NCI-H2196 (cell line): ENCODE measurements around the gene CYS1.
"Not testable (repeated sequence)": the region's sequence is repeated elsewhere in the genome, so short reads cannot be mapped to it uniquely, and the experiment has no call there.

Experiments used
- DNase-seq: peaks from one replicate; lab custom pipeline; 2025; ENCODE audit not compliant: unreplicated experiment; lab: John Stamatoyannopoulos, UW

The CYS1 gene

DNA sequence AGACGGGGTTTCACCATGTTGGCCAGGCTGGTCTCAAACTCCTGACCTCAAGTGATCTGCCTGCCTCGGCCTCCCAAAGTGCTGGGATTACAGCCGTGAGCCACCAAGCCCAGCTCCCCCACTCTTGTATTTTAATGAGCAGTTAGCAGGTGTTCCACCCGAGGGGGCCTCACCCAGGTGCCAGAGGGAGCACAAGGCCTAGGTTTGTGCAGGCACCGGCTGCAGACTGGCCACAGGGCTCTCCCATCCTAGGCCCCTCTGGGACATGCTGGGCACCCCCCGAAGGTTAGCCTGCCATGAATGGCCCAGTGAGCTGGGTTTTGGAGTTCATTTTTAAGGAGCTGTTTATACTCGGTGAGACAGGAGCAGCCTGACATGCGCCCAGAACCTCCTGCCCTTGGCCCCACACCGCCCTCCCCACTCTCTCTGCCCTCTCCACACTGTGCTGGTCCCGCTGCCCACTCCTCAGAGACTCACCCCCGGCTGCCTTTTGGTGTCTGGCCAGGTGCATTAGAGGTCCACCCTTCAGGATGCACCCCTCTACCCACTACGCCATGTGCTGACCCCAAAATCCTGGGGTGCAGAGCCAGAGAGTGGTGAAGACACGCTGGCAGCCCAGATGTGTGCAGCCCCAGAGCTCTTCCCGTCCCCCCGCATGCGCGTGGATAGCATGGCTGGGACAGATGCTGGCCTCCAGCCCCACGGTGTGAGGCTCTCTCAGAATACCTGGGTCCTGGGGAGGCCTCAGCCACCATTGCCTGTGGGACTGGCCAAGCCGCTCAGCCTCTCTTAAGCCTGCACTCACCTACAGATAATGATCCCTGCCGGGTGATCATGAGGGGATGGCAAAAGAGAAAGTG, 48.1 kb downstream of the CYS1 start:
- DNase-seq: no peak

DNA sequence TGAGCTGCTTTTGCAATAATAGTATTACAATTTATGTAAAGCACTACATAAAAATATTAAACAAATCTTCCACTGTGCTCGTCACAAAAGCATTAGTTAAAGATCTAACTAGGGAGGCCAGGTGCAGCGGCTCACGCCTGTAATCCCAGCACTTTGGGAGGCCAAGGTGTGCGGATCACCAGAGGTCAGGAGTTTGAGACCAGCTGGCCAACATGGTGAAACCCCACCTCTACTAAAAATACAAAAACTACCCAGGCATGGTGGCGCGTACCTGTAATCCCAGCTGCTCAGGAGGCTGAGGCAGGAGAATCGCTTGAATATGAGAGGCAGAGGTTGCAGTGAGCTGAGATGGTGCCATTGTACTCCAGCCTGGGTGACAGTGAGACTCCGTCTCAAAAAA, 49.4 kb downstream of the CYS1 start:
- not testable (repeated sequence) for DNase-seq

DNA sequence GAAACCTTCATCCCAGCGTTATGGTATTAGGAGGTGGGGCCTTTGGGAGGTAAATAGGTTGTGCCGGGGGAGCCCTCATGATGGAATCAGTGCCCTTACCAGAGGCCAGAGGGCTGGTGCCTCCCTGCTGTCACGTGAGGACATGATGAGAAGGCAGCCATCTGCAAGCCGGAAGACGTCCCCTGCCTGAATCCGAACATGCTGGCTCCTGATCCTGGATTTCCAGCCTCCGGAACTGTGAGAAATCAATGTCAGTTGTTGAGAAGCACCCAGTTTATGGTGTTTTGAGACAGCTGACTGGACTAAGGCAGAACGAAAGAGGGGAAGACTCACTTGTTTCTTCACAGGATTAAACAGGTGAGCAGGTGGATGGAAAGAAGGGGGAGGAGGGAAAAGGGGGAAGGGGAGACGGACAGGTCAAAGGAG, 49.9 kb downstream of the CYS1 start:
- no peak for DNase-seq

DNA sequence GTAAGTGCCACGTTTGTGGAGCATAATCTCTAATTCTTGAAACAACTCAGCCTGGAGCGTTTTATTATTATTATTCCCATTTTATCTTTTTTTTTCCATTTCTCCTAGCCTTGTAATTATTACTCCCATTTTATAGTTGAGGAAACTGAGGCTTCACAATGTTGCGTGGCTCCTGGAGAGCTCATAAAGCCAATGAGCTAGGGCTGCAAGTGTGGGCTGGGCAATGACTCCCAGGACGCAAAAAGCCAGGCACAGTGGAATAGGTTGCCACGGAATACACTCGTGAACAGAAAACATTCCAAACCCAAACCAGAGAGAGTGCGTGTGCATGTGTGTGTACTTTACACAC, 50.4 kb downstream of the CYS1 start:
- no peak for DNase-seq

DNA sequence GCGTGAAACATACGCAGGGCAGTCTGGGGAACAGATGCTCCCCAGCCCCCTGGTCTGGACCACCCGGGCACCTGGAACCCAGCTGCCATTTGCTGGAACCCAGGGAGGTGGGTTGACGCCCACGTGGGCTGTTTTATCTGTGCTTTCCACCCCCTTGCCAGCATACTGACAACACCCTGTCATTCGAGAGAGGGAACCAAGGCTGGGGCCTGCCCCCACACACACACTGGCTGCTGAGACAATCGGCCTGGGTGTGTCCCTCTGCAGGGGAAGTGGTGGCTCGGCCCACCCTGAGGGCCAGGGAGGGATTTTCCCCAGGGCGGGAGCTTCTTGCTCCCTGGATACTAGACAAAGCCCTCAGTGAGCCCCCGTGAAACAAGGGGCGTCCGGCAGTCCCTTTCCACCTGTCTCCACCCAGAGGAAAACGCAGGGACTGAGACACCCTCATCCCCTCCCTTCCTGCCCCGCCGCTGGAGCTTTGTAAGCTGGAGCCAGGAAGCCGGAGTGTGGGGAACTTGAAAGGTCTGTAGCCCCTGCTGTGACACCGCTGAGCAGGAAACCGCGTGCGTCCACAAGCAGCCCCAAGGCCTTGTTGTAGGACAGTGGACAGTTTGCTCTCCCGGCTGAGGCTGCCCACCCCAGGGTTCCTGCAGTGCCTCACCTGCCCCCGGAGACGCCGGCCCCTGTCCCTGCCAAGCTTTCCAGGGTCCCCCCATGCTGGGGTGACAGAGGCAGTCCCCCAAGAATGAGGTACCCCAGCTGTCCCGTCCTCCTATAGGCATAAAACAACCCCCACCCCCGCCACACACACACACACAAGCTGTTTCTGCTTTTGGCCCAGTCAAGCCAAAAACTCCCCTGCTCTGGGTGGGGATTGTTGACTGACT, 51.0 kb downstream of the CYS1 start:
- no peak for DNase-seq

DNA sequence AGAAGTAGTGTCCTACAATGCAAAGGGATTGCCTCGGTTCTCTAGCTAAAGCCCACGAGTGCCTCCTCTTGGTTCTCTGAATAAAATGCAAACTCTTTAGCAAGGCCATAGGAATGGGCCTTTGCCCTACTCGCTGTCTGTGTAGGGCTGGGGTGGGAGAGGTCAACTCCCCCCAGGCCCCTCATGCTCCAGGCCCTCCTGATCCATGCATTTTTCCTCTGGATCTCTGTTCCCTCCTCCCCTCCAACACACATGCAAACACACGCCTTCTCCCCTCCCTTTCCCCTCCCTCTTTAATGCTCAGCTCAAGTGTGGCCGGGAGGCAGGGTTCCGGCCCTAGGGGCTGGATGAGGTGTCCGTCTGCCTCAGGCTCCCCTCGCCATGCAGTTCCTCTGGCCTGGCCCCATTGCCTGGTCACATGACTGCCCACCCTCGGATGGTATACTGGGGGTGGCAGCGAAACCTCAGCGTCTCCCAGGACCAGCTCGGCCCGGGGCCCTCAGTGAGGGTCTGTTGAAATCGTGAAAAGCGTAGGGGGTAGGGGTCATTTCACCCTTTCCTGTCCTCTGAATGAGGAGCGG, 51.7 kb downstream of the CYS1 start:
- no peak for DNase-seq

DNA sequence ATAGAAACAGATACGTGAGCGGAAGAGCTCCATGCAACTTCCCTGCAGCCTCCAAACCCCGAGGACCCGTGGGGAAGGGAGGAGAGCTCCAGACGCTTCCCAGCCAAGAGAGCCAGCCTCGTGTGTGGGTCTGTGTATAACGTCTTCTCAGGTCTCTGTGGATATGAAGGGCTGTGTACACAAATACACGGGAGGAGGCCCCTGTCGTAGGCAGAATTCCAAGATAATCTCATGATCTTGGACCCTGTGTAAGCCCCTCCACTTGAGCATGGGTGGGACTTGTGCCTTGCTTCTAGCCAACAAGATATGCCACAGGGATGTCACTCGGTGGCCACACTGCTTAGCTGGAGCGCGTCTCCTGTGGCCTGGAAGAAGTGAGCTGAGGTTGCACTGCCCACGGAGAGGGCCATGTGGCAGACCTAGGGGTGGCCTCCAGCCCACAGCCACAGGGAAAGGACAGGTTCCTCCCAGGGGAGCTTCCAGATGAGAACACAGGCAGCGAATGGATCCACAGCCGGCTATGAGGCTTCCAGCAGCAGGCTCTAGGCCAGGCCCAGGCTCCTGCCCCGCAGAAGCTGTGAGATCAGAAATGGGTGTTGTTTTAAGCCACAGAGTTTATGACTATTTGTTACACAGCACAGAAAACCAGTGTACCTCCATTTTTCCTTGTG, 52.4 kb downstream of the CYS1 start:
- no peak for DNase-seq

DNA sequence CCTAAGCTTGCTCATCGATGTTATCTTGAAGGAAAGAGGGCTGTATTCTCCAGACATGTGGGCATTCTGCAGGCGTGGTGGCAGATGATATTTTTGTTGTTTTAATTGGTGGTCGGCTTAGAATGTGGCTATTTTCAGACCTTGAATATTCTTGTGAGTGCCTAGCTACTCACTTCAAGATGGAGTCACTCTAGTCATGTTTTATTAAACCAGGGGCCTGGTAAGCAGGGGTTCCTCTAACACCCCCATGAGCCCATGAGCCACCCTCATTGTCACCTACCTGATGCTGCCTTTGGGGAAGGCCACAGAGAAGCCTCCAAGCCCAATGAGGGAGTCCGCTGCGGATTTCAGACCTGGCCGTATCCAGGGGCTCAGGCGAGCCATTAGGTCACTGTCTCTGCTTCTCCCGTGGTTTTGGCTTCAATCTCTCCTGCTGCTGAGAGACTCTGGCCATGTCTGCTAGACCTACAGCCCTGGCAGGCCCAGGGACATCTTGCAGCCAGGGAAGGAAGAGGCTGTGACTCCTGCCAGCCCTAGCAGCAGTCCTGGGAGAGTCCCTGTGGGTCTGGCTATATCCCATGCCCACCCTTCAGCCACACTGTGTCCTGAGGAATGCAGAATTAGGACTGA, 53.2 kb downstream of the CYS1 start:
- no peak for DNase-seq

DNA sequence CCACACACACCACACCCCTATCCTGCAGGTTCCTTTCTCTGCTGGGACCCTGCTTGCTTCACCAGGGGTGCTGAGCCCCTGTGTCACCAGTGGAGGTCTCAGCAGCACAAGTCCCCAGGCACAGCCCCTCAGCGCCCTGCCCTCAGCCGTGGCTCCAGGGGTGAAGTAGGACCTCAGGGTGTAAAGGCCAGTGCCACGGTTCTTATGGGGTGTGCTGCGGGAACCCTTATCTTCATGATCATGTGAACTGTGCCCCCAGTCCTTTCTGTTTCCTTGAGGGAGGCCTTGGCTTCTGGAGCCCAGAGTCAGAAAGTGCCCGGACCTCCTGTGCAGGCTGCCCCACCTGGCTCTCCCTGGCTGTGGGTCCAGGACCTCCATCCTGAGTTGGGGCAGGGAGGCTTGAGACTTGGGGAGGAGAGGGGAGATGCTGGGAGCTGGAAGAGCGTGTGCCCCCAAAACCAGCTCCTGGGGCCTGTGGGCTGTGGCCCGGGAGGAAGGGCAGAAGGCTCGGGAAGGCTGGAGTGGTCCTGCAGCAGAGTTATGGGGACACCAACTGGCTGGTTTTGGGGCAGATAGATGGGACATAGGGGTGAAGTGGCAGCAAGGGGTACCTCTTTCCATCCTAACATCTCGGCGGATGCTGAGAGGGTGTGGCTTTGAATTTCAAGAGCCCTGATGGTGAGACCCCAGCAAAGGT, 57.1 kb downstream of the CYS1 start:
- no peak for DNase-seq

DNA sequence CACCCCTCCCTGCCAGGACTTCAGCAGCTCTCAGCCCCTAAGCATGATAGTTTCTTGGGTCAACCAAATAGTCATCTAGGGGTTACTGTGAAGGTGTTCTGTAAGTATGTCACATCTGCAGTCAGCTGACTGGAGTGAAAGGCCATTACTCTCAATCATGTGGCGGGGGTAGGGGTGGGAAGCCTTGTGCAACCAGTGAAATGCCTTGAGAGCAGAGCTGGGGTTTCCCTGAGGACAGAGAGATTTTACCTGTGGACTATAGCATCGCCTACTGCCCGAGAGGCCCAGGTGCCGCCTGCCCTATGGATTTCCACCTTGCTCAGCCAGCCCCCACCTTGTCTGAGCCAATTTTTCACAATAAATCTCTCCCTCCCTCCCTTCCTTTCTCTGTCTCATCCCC, 57.8 kb downstream of the CYS1 start:
- no peak for DNase-seq

DNA sequence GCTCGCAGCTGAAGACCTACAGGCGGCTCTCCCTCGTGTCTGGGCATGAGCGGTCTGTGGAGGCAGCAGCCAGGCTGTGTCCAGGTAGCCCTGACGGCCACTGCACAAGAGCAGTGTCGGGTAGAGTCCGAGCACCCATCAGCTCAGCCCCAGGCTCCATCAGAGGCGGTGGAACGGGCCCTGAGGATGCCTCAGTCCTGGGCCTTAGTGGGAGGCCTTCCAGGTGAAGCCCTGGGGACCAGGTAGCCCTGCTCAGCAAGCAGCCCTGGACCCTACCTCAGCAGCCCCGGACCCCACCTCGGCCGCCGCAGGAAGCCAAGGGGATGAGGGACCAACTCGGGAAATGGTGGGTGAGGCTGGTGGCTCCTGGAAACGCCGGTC, 58.2 kb downstream of the CYS1 start:
- no peak for DNase-seq

DNA sequence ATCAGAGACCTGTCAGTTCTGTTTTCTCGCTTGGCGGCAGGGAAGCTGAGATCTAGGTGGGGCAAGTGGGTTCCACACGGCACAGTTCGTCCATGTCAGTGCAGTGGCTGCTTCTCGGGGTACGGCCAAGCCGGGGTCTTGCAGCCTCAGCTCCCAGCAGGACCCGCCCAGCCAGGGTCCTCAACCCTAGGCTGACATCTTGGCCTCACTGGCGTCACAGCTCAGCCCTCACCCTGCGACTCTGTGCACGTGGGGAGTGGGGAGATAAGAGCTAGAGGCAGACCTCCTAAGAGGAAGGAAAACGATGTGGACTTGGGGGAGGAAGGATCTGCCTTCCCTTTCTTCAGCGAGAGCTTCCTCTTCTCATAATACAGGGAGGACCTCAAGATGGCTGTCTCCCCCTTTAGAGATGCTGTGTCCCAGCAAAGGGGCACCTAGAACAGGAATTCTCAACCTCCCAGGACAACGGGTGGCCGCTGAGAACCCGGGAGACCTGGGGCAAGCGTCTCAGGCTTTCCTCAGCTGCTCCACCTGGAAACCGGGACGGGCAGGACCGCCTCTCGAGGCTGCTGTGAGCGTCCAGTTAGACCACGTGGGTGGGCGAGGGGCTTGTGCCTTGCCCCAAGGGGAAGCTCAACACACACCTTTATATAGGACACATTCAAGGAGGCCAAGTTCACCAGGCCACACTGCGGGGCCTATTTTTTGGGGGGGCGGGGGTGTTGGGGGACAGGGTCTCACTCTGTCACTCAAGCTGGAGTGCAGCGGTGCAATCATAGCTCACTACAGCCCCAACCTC, 60.4 kb downstream of the CYS1 start:
- no peak for DNase-seq

DNA sequence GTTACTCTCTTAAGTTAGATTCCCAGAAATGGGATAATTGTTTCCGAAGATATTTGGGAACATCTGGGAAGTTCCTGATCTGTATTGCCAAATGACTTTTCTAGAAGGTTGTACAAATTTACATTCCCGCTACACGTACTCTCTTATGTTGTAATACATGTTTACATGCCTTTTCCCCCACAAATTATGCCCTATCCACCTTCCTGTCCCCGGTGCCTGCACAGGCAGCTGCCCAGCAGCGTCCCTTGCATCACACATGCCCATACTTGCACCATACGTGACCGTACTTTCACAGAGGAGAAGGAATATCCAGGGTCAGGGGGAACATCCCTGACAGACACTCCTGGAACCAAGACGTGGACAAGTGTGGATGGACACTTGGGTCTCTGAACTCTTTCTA, 61.0 kb downstream of the CYS1 start:
- no peak for DNase-seq

DNA sequence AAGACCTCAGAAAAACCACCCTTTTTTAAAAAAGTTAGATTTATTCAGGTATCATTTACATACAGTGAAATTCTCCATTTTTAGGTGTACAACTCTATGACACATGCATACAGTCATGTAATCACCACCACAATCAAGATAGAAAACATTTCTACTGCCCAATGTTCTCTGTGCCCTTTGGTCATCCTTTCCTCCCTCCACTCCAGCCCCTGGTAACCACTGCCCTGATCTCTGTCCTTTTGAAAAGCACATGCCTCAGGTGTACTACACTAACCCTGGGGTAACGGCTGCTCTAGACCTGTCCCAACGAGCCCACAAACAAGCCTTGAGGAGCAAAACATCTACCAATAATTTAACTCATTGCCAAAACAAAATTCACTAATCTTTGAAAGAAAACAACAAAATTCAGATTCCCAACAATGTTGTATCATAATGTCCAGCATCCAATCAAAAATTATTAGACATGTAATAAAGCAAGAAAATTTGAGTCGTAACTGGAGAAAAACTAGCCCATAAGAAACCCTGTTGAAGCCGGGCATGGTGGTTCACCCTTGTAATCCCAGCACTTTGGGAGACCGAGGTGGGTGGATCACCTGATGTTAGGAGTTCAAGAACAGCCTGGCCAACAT, 62.8 kb downstream of the CYS1 start:
- no peak for DNase-seq

DNA sequence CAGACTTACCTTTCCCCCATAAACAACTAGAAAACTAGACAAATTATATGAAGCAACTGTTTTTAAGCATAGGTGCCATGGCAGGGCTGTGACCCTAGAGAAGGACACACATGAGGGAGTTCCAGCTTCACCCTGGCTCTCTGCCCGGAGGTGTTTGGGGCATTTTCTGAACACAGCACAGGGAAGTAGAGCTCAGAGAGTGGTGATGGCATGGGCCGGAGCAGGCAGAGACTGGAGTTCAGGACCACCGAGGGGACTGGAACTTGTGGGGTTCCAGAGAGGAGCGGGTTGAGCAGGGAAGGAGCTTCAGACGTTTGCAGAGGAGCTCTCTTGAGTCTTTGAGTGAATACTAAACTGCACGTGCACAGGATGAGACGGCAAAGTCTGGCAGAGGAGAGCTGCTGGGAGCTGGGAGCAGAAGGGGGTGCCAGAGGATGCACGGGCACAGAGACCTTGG, 63.4 kb downstream of the CYS1 start:
- no peak for DNase-seq

DNA sequence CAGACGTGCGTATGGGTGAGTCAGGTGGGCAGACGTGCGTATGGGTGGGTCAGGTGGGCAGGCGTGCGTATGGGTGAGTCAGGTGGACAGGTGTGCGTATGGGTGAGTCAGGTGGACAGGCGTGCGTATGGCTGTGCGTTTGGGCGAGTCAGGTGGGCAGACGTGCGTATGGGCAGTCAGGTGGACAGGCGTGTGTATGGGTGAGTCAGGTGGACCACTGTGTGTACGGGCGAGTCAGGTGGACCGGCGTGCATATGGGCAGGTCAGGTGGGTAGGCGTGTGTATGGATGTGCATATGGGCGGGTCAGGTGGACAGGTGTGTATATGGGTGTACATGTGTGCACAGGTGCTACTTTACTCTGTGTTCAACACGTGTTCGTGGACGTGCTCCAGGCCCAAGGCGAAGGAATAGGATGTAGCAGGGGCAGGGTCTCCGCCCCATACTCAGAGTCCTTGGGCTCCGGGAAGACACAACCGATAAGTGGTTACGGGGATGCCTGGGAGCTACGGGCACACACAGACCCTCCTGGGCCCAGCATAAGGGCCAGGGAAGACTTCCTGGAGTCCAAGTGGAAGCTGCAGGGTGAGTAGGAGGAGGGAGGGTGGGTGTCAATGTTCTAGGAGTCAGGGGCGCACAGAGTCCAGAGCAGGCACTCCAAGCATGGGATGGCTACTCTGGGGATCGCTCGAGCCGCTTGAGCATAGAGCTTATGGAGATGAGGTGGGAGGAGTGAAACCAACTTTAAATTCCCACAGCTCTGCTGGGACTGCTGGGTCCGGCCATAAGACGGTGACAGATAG, 64.0 kb downstream of the CYS1 start:
- no peak for DNase-seq

DNA sequence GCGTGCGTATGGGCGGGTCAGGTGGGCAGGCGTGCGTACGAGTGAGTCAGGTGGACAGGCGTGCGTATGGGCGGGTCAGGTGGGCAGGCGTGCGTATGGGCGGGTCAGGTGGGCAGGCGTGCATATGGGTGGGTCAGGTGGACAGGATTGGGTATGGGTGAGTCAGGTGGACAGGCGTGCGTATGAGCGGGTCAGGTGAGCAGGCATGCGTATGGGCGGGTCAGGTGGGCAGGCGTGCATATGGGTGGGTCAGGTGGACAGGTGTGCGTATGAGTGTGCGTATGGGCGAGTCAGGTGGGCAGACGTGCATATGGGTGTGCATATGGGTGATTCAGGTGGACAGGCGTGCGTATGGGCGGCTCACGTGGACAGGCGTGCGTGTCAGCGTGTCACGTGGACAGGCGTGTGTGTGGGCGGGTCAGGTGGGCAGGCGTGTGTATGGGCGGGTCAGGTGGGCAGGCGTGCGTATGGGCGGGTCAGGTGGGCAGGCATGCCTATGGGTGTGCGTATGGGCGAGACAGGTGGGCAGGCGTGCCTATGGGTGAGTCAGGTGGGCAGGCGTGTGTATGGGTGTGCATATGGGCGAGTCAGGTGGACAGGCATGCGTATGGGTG, 64.7 kb downstream of the CYS1 start:
- not testable (repeated sequence) for DNase-seq
